ENCODE data around the gene MFSD11.

DNA sequence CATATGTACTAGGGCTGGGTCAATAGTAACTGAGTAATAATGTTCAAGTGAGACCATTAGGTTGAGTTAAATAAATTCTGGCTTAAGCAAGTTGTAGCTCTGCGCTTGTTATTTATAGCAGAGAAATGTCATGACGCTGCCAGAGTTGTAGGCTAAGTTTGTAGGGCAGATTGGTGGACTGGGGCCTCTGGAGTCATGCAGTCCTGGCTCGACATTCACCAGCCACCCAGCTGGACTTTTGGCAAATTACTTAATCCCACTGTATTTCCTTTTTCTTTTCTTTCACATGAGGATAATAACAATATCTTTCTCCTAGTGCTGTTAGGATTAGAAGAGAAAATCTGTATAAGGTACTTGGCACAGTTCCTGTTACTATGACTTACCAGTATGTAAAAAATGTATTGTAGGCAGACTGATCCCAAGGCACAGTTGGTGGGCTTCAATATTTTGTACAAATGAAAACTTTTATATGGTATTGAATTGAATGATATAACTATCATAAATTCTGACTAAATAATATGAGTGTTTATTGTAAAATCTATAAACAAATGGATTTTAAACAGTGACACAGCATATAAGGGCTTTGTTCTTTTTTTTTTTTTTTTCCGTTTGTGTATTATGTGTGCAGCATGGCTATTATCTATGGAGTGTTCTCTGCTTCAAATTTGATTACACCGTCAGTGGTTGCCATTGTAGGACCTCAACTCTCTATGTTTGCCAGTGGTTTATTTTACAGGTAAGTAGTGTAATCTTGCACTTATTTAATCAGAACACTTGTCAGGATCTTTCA is 2.6 kb downstream of the MFSD11 start:
- no peak for TF ChIP-seq EP300 (IDR thresholded peaks at IDR 0.05)
- TF ChIP-seq, protein P1, sequence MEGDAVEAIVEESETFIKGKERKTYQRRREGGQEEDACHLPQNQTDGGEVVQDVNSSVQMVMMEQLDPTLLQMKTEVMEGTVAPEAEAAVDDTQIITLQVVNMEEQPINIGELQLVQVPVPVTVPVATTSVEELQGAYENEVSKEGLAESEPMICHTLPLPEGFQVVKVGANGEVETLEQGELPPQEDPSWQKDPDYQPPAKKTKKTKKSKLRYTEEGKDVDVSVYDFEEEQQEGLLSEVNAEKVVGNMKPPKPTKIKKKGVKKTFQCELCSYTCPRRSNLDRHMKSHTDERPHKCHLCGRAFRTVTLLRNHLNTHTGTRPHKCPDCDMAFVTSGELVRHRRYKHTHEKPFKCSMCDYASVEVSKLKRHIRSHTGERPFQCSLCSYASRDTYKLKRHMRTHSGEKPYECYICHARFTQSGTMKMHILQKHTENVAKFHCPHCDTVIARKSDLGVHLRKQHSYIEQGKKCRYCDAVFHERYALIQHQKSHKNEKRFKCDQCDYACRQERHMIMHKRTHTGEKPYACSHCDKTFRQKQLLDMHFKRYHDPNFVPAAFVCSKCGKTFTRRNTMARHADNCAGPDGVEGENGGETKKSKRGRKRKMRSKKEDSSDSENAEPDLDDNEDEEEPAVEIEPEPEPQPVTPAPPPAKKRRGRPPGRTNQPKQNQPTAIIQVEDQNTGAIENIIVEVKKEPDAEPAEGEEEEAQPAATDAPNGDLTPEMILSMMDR (IDR thresholded peaks at IDR 0.05): no peak
